ENCODE data around the gene GNG3.
"Not testable (repeated sequence)": the region's sequence is repeated elsewhere in the genome, so short reads cannot be mapped to it uniquely, and the experiment has no call there.

Gene GNG3

GRCh38 chr11:62707277-62707861 lies at the start of gene GNG3, which contains the start of gene BSCL2:
Gene GNG3 (plus strand): TSS chr11:62707676. CDS start chr11:62708296, 620 bp downstream.
Gene BSCL2 (minus strand): TSS chr11:62707424. CDS start chr11:62707195, 229 bp downstream.
- no peak for DNase-seq (ENCODE audit: low read depth in 2 of 2)

GRCh38 chr11:62664405-62665074 lies 42.9 kb upstream of the GNG3 start:
- peak in 1 of 2 donors; percentile 29 for DNase-seq (ENCODE audit: low read depth in 2 of 2)

- DNase-seq (ENCODE audit: low read depth in 2 of 2): peak; percentile 92 to 93
Observed at GRCh38 chr11:62665075-62665598, 42.3 kb upstream of the GNG3 start, which contains the start of the genes C11orf98 and CSKMT. Gene C11orf98 (minus strand): TSS chr11:62665210. CDS start chr11:62665169, 41 bp downstream. Gene CSKMT (plus strand): TSS chr11:62665312. CDS start chr11:62665880, 568 bp downstream.

GRCh38 chr11:62665599-62666258 lies 41.7 kb upstream of the GNG3 start:
- peak; percentile 68 to 78 for DNase-seq (ENCODE audit: low read depth in 2 of 2)

GRCh38 chr11:62666259-62666926 lies 41.1 kb upstream of the GNG3 start:
- DNase-seq (ENCODE audit: low read depth in 2 of 2): no peak

- no peak for DNase-seq (ENCODE audit: low read depth in 2 of 2)
Observed at GRCh38 chr11:62667460-62667859, 40.0 kb upstream of the GNG3 start.

GRCh38 chr11:62669420-62670161 lies 37.9 kb upstream of the GNG3 start:
- no peak for DNase-seq (ENCODE audit: low read depth in 2 of 2)

GRCh38 chr11:62671236-62671607 lies 36.3 kb upstream of the GNG3 start:
- DNase-seq (ENCODE audit: low read depth in 2 of 2): peak in 1 of 2 donors; percentile 13

- DNase-seq (ENCODE audit: low read depth in 2 of 2): peak; percentile 63 to 71
Observed at GRCh38 chr11:62671608-62672389, 35.7 kb upstream of the GNG3 start, which contains the start of the genes LBHD1 and UQCC3. Gene LBHD1 (minus strand): TSS chr11:62672267. CDS start chr11:62670031, 2,236 bp downstream. Gene UQCC3 (plus strand): TSS chr11:62671673. CDS start chr11:62671746, 73 bp downstream.

GRCh38 chr11:62673196-62673525 lies 34.3 kb upstream of the GNG3 start:
- DNase-seq (ENCODE audit: low read depth in 2 of 2): no peak

GRCh38 chr11:62675415-62675814 lies 32.1 kb upstream of the GNG3 start:
- DNase-seq (ENCODE audit: low read depth in 2 of 2): not testable (repeated sequence)

- DNase-seq (ENCODE audit: low read depth in 2 of 2): no peak
Observed at GRCh38 chr11:62676698-62677097, 30.8 kb upstream of the GNG3 start.

GRCh38 chr11:62677156-62677555 lies 30.3 kb upstream of the GNG3 start:
- DNase-seq (ENCODE audit: low read depth in 2 of 2): no peak

GRCh38 chr11:62677714-62678113 lies 29.8 kb upstream of the GNG3 start:
- no peak for DNase-seq (ENCODE audit: low read depth in 2 of 2)

- no peak for DNase-seq (ENCODE audit: low read depth in 2 of 2)
Observed at GRCh38 chr11:62678433-62678769, 29.1 kb upstream of the GNG3 start.

- DNase-seq (ENCODE audit: low read depth in 2 of 2): peak; percentile 80 to 82
Observed at GRCh38 chr11:62678770-62679696, 28.4 kb upstream of the GNG3 start, which contains the start of gene UBXN1. Gene UBXN1 (minus strand): TSS chr11:62679073. CDS start chr11:62678923, 150 bp downstream.

- no peak for DNase-seq (ENCODE audit: low read depth in 2 of 2)
Observed at GRCh38 chr11:62680825-62681240, 26.6 kb upstream of the GNG3 start.

GRCh38 chr11:62682518-62682917 lies 25.0 kb upstream of the GNG3 start:
- DNase-seq (ENCODE audit: low read depth in 2 of 2): no peak
